HUES6 (cell line): ENCODE results near the gene RNF126.

Experiments used
- H3K27ac ChIP-seq: 2 replicates; pipeline ENCODE4 v1.7.0; 2013; ENCODE audit warnings: low read depth, mild to moderate bottlenecking, low read length, inconsistent platforms
- H3K27me3 ChIP-seq: 2 replicates; pipeline ENCODE4 v1.6.1; 2013; ENCODE audit warnings: low read length; ENCODE audit not compliant: control insufficient read depth, insufficient read depth
- H3K36me3 ChIP-seq: 2 replicates; pipeline ENCODE4 v1.6.1; 2013; ENCODE audit warnings: low read length; ENCODE audit not compliant: control insufficient read depth, insufficient read depth
- H3K4me1 ChIP-seq: 2 replicates; pipeline ENCODE4 v1.6.1; 2013; ENCODE audit warnings: low read length; ENCODE audit not compliant: control insufficient read depth, insufficient read depth
- H3K4me3 ChIP-seq: 2 replicates; pipeline ENCODE4 v1.5.1; 2013; ENCODE audit warnings: low read depth, low read length
- H3K9ac ChIP-seq: one replicate; pipeline ENCODE4 v1.6.1; 2013; ENCODE audit warnings: mild to moderate bottlenecking, low read length
- H3K9me3 ChIP-seq: 2 replicates; pipeline ENCODE4 v1.6.1; 2013; ENCODE audit warnings: low read depth, low read length; ENCODE audit not compliant: control insufficient read depth, insufficient read depth

Gene RNF126

DNA sequence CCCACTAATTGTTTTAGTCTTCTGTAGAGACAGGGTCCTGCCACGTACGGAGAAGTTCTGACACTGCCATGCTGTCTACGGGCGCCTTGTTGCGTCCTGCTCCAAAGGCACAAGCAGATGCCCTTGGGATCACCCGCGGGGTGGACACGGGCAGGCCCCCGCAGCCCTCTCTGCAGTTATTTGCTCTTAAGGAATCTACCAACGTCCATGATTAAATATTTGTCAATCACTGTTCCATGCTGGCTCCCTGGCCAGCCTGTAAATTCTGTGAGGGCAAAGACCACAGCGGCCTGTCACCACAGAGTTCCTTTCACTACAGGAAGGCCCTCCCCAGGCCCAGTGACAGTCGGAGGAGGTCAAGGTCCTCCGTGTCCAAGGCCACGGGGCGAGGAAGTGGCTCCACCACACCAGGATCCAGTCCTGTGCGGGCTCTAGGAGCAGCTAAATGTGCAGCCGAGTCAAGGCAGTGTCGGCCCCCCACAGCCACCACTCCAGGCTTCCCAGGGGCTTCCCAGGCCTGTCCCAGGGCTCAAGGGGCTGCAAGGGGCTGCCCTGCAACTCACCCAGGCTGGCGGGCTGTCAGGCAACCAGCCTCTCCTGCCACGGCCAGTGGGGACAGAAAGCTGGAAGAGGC, 2.1 kb downstream of the RNF126 start:
- Histone ChIP-seq H3K9ac (peak overlapping the region; percentile 96), H3K27ac (peak overlapping the region; percentile 96), H3K4me3 (peak overlapping the region; percentile 83), H3K4me1 (peaks cover 21% of the 10 kb centered on the region), H3K27me3 (no peaks in the 10 kb centered on the region), H3K36me3 (peaks cover 19% of the 10 kb centered on the region), H3K9me3 (no peaks in the 10 kb centered on the region)

DNA sequence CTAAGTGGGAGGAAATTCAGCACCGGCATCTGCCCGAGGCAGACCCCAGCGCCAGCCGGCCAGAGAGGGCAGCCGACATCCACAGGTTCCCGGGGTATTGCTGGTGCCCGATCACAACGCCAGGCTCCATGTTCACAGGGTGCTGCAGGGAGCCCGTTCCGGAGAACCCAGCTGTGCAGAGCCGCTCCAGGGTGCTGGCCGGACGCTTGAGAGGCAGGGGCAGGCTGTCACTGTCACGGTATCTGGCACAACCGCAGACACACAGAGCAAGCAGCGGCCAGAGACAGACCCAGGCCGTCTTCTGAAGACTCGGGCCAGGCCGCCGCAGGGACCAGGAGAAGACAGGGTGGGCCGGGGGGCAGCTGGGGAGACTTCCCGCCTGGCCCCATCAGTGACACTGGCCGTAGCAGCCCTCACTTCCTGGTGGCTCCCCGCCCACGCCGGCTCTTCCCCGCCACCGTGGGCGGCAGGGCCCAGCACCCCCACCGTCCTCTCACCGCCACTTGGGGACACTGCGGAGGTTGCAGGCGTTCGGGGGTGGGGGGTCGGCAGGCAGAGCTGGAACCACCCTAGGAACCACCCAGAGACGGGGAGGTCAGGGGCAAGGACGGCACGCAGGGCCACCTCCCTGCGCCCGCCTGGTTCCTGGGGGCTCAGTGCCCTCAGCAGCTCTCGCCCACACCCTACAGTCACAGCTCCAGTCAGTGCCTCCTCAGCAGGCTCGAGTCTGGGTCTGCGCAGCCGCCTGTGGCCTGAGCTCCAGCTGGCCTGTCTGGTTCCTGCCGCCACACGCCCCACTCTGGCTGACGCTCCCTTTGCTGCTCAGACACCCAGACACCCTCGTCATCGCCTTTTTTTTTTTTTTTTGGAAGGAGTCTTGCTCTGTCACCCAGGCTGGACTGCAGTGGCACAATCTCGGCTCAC, 3.8 kb downstream of the RNF126 start:
- Histone ChIP-seq H3K36me3 (peaks cover 29% of the 10 kb centered on the region), H3K9ac (no peak overlapping the region), H3K4me1 (peaks cover 21% of the 10 kb centered on the region), H3K4me3 (no peak overlapping the region), H3K27me3 (no peaks in the 10 kb centered on the region), H3K9me3 (no peaks in the 10 kb centered on the region), H3K27ac (peak overlapping the region; percentile 47; the same call in 1 of the 2 replicates)

DNA sequence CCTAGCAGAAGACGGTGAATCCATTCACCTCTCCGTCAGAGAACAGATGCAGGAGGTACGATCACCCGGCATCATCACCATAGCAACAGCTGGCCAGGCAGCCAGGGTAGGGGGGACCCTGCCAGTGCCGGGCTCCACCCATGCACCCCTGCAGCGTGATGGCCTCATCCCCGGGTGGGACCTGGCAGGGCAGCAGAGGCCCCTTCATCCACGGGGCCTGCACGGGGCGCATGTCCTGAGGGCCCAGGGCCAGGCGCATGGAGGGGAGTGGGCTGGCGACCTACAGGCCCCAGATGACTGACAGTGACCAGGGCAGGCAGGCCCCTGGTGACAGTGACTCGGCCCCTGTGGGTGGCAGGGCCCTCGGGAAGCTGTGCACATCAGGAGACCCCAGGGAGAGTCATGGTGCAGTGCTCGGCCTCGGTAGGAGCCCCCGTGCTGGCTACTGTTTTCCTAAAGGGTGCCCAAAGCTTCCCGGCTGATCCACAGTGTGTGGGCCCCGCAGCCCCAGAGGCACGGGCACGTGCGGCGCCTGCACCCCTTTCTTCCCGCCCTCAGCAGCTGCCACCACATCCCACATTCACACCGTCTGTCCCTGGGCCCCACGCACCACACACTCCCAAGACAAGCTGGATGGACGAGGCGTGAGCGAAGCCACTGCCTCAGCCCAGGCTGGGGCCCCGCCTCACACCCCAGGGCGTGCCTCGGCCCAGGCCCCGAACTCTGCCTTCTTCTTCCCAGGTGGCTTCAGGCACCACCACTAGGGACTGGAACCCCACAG, 4.8 kb downstream of the RNF126 start:
- peaks cover 15% of the 10 kb centered on the region for H3K4me1 ChIP-seq

DNA sequence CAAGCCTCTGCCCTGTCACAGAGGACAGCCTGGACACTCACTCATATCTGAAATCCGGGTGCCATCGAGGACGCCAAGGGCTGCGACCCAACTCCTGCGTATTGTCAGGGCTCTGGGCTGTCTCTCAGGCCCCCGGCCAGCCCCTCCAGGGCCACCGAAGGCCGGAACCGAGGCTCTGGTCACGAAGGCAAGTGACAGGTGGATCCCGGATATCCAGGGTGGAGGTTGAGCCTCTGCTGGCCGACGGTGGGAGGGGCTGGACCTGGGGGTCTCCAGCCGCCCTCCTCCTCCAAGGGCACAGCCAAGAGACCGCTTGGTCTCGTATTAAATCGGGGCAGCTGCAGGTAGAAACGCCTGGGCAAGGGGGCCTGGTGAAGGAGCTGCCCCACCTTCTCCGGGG, 5.4 kb downstream of the RNF126 start:
- no peak overlapping the region for H3K4me3 ChIP-seq
- no peaks in the 10 kb centered on the region for H3K9me3 ChIP-seq
- no peak overlapping the region for H3K9ac ChIP-seq
- H3K27me3 ChIP-seq = no peaks in the 10 kb centered on the region
- H3K4me1 ChIP-seq = peaks cover 15% of the 10 kb centered on the region
- no peak overlapping the region for H3K27ac ChIP-seq
- H3K36me3 ChIP-seq = peaks cover 44% of the 10 kb centered on the region

More for the DNA sequence above, 4.8 kb downstream of the RNF126 start:
- H3K9me3 ChIP-seq = no peaks in the 10 kb centered on the region
- H3K36me3 ChIP-seq = peaks cover 38% of the 10 kb centered on the region
- H3K9ac ChIP-seq = no peak overlapping the region
- H3K27ac ChIP-seq = peak overlapping the region; percentile 47; the same call in 1 of the 2 replicates
- no peak overlapping the region for H3K4me3 ChIP-seq
- no peaks in the 10 kb centered on the region for H3K27me3 ChIP-seq

- no peak overlapping the region for H3K9ac ChIP-seq
- H3K4me3 ChIP-seq = no peak overlapping the region
- peaks cover 50% of the 10 kb centered on the region for H3K36me3 ChIP-seq
- no peak overlapping the region for H3K27ac ChIP-seq
- no peaks in the 10 kb centered on the region for H3K27me3 ChIP-seq
- H3K9me3 ChIP-seq = no peaks in the 10 kb centered on the region
- H3K4me1 ChIP-seq = peaks cover 14% of the 10 kb centered on the region
Measured at GRCh38 chr19:656751-657559, 6.1 kb downstream of the RNF126 start.

DNA sequence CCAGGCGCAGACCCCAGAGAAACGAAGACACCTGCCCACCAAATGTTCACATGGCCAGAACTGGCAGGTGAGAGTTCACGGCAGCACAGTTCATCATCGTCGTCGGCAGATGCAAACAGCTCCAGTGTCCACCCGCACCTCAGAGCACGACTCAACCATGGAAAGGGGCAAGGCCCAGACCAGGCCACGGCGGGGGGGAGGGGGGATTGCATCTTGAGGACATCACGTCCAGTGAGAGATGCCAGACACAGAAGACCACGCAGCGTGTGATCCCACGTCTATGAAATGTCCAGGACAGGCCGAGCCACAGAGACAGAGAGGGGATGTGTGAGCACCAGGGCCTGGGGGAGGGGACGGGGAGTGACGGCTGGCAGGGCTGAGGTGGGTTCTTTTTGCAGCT, 7.3 kb downstream of the RNF126 start:
- Histone ChIP-seq H3K27me3 (no peaks in the 10 kb centered on the region), H3K36me3 (peaks cover 63% of the 10 kb centered on the region), H3K27ac (no peak overlapping the region), H3K9me3 (no peaks in the 10 kb centered on the region), H3K4me1 (peaks cover 1% of the 10 kb centered on the region; the same call in 1 of the 2 replicates), H3K9ac (no peak overlapping the region), H3K4me3 (no peak overlapping the region)

DNA sequence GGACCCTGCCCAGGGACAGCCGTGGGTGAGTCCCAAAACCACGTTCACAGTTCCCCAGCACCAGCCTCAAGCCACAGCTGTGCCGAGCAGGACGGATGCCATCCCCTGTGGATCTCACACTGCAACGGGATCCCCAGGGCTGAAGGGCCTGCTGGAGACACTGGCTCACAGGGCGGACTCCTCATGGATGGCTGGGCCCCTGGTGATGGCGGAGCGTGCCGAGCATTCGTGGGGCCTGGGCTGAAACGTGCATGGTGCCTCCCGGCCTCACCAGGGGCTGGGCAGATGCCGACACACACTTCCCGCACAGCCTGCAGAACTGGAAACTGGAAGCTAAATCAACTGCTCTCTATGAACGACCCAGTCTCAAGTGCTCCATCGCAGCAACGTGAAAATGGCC, 9.6 kb downstream of the RNF126 start:
- Histone ChIP-seq H3K36me3 (peaks cover 71% of the 10 kb centered on the region), H3K27ac (no peak overlapping the region), H3K27me3 (no peaks in the 10 kb centered on the region), H3K4me1 (no peaks in the 10 kb centered on the region), H3K9ac (no peak overlapping the region), H3K9me3 (no peaks in the 10 kb centered on the region), H3K4me3 (no peak overlapping the region)

- Histone ChIP-seq H3K27ac (peak overlapping the region; percentile 26; the same call in 1 of the 2 replicates), H3K4me1 (no peaks in the 10 kb centered on the region), H3K4me3 (no peak overlapping the region), H3K27me3 (no peaks in the 10 kb centered on the region), H3K9me3 (no peaks in the 10 kb centered on the region), H3K36me3 (peaks cover 73% of the 10 kb centered on the region), H3K9ac (no peak overlapping the region)
Measured at GRCh38 chr19:652467-653389, 10.3 kb downstream of the RNF126 start.

DNA sequence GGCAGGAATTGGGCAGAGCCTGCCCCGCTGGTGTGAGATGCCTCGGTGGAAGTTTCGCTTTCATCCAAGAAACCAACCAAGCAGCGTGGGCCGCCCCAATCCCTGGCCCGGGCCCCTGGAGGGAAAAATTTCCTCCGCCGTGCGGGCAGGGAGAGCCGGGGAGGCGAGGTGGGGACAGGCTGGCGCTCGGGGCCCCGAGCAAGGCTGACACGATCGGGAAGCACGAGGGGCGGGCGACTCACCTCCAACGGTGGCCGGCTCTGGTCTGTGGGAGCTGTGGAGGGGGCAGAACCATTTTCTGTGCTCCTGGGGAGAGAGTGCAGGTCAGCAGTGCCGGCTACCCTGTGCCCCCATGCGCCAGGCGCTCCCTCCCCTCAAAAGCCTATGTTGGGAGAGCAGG, 11.0 kb downstream of the RNF126 start:
- Histone ChIP-seq H3K27ac (no peak overlapping the region), H3K4me1 (no peaks in the 10 kb centered on the region), H3K9ac (no peak overlapping the region), H3K36me3 (peaks cover 73% of the 10 kb centered on the region), H3K27me3 (no peaks in the 10 kb centered on the region), H3K4me3 (no peak overlapping the region), H3K9me3 (no peaks in the 10 kb centered on the region)
